Subcutaneous abdominal adipose tissue (tissue), 5 donors: ENCODE results near the gene NEB.

ENCODE experiments used
- H3K27ac ChIP-seq: one replicate; pipeline ENCODE4 v1.7.0; 2013; ENCODE audit warnings: low read depth, mild to moderate bottlenecking, inconsistent platforms, low read length, moderate library complexity
- H3K27me3 ChIP-seq, 5 donors: one replicate each; pipeline ENCODE4 v1.7.0; 2013; ENCODE audit warnings: low read length in 5 of 5, inconsistent platforms in 1 of 5; ENCODE audit not compliant: control insufficient read depth in 5 of 5, insufficient read depth in 4 of 5
- H3K36me3 ChIP-seq, 5 donors: one replicate each; pipeline ENCODE4 v1.7.0; 2013; ENCODE audit warnings: low read length in 5 of 5; ENCODE audit not compliant: control insufficient read depth in 5 of 5, insufficient read depth in 5 of 5
- H3K4me1 ChIP-seq, 5 donors: one replicate each; pipeline ENCODE4 v1.7.0; 2013; ENCODE audit warnings: low read length in 5 of 5, mild to moderate bottlenecking in 3 of 5, moderate library complexity in 1 of 5; ENCODE audit not compliant: control insufficient read depth in 5 of 5, insufficient read depth in 5 of 5
- H3K4me3 ChIP-seq, 5 donors: one replicate each; pipeline ENCODE4 v1.7.0; 2013; ENCODE audit warnings: low read length in 5 of 5, low read depth in 1 of 5
- H3K9ac ChIP-seq, 5 donors: one replicate each; pipeline ENCODE4 v1.7.0; 2013; ENCODE audit warnings: low read length in 5 of 5, mild to moderate bottlenecking in 4 of 5, moderate library complexity in 3 of 5
- H3K9me3 ChIP-seq, 5 donors: one replicate each; pipeline ENCODE4 v1.7.0; 2013; ENCODE audit warnings: low read length in 5 of 5; ENCODE audit not compliant: control insufficient read depth in 5 of 5
- donor health status: healthy.
- donor health status: healthy.
- donor health status: healthy.
- donor health status: healthy.
- donor health status: healthy.

The NEB gene

DNA sequence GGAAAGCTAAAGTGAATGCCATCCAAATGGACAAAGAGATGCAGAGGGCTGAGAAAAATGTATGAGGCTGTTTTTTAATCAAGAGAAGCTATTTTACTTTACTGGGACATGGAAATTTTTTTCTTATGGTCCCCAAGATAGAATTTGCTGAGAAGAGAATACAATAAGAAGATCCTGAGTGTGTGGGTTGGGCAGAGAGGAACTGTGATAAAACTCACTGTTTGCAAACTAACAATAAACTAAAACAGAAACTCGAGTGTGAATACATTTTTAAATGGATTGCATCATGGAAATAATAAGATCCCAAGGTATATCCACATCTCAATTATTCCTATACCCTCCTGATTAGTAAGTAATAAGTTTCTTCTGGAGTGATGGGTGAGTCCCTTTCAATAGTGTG is 4.4 kb downstream of the NEB start:
- Histone ChIP-seq H3K27me3 (no peaks in the 10 kb centered on the region), H3K4me3 (no peak overlapping the region), H3K9ac (no peak overlapping the region), H3K36me3 (no peaks in the 10 kb centered on the region), H3K4me1 (no peaks in the 10 kb centered on the region), H3K9me3 (no peaks in the 10 kb centered on the region), H3K27ac (no peak overlapping the region)

DNA sequence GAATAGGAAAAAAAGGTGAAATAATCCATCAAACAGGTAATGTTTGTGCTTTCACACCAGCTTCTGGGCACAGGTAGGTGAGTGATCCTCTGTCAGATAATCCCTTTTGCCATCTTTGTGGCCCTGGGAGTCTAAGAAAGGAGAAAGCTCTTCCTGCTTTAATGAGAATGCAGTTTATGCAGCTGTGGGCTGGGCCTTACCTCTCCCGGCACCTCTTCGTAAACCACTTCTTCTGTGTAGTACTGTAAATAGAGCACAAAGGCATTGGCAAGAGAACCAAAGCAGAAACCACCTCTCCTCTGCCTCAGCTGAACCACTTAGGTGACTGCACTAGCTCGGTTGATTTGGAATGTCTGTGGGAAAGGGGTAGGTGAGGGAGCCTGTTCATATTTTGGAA is 4.9 kb downstream of the NEB start:
- H3K27ac ChIP-seq = no peak overlapping the region
- no peaks in the 10 kb centered on the region for H3K9me3 ChIP-seq
- H3K36me3 ChIP-seq = no peaks in the 10 kb centered on the region
- no peaks in the 10 kb centered on the region for H3K27me3 ChIP-seq
- no peak overlapping the region for H3K4me3 ChIP-seq
- H3K9ac ChIP-seq = no peak overlapping the region
- no peaks in the 10 kb centered on the region for H3K4me1 ChIP-seq

DNA sequence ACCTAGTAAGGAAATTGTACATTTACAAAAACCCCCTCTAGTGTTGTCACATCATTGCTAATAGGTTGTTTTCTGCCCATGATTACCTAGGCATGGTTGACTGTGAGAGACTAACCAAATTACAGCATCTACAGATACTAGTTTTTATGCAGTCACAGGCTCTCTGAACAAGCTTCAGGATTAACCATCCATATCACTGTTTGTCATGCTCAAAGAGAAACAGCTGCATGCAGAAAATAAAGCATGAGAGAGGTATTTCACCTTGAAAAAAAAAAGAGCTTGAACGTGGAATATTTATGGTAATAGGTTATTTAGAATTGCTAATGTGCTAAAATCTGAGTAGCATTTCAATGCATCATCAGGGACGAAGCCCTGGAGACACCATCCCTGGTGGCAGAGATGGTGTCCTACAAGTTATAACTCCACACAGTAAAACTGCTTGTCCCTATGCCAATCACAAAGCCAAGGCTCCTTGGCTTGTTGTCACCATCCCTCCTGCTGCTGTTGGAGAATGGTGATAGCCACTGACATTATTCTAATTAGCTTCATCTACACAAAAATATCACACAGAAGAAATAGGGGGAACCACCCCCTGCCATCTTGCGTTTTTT is 5.4 kb downstream of the NEB start:
- no peaks in the 10 kb centered on the region for H3K36me3 ChIP-seq
- no peaks in the 10 kb centered on the region for H3K9me3 ChIP-seq
- no peak overlapping the region for H3K9ac ChIP-seq
- H3K4me3 ChIP-seq = no peak overlapping the region
- H3K27ac ChIP-seq = no peak overlapping the region
- H3K27me3 ChIP-seq = no peaks in the 10 kb centered on the region
- H3K4me1 ChIP-seq = no peaks in the 10 kb centered on the region

DNA sequence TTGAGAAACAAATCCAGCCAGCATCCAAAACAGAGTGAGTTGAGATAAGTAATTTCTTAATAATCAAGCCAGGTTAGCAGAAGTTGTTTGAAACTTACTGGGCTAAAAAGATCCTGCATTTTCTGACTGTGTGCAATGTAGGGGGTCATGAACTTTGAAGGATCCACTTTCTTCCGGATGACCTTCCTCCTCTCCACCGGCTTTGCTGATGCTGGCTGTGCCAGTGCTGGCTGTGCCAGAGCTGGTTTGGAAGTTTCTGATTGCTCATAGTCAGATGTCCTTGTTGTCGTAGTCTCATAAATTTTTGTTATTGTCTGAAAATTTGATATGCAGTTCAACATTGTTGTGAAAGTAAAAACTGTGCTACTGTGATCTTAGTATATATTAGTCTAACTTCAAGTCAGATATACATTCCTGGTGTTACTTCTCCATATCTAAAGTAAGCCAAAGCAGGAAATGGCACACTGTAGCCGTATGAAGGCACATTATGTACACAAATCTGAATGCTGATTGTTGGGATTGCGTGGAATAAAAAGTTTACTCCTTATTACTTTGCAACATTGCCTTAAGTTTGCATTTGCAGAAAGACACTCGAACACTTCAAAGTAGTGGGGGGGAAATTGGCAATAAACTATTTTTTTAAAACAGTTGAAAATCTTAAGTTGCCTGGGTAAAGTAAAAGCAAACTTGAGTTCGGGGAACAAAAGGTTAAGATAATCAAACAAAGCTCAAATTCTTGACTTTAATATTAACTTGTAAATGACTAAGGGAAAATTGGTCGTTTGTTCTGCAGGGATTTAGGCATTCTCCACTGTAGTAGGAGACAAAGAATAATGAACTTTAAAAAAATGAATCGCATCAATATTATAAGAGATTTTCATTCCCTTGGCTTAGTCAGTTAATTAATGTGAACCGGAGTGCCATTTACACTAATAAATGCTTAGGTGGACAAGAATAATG is 6.4 kb downstream of the NEB start:
- H3K9me3 ChIP-seq = no peaks in the 10 kb centered on the region
- H3K4me1 ChIP-seq = no peaks in the 10 kb centered on the region
- no peaks in the 10 kb centered on the region for H3K27me3 ChIP-seq
- no peaks in the 10 kb centered on the region for H3K36me3 ChIP-seq
- H3K27ac ChIP-seq = no peak overlapping the region
- no peak overlapping the region for H3K4me3 ChIP-seq
- no peak overlapping the region for H3K9ac ChIP-seq

DNA sequence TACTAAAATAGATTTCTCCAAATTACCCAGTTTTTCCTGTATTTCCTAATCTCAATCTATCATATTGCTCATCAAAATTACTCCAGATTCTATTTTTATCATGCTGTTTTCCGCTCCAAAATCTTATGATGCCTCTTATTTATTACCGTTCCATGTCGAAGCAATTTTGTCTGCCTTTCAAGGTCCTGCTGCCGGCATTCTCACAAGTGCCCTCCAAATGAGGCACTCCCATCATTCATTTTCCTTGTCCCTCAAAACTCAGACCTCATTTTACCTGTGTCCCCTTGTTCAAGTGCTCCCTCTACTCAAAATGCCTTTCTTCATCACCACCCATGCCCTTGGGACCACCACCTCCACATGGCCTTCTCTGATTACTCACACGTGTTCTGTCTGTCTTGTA is 13.1 kb downstream of the NEB start:
- Histone ChIP-seq H3K9me3 (no peaks in the 10 kb centered on the region), H3K36me3 (no peaks in the 10 kb centered on the region), H3K27ac (no peak overlapping the region), H3K9ac (no peak overlapping the region), H3K4me3 (no peak overlapping the region), H3K4me1 (no peaks in the 10 kb centered on the region), H3K27me3 (no peaks in the 10 kb centered on the region)

DNA sequence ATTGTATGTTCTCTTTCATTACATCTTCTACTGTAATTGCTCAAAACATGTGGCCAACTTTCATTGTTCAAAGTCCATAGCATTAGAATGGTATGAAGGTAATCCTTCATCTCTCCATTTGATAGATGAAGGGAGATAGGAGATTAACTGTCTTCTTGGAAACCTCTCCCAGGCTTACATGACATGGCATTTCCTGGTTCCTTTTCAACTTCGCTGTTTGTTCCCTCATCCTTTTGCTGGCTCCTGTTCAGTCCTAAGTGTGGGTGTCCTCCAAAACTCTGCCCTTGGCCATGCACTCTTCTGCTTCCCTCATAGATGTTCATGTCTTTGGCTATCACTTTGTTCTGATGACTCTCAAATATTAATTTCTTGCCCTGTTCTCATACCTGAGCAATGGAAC is 13.8 kb downstream of the NEB start:
- H3K4me3 ChIP-seq = no peak overlapping the region
- H3K9me3 ChIP-seq = no peaks in the 10 kb centered on the region
- H3K27ac ChIP-seq = no peak overlapping the region
- no peaks in the 10 kb centered on the region for H3K4me1 ChIP-seq
- no peak overlapping the region for H3K9ac ChIP-seq
- no peaks in the 10 kb centered on the region for H3K27me3 ChIP-seq
- H3K36me3 ChIP-seq = no peaks in the 10 kb centered on the region

DNA sequence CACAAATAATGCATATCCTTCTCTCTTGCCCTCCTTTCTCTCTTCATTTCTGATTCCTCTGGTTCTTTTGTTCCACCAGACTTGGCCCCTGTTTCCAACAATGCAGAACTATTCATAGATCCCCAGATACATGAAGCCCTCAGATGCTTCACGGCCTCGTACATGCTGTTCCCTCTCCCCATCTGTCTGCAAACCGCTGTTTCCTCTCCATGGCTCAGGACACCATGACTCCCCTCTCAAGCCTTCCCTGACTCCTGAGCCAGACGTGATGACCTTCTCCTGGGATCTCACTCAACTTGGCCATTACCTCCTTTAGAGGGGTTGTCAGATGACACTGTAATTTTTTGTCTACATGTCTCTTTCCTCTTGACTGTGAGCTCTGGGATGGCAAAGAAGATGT is 15.5 kb downstream of the NEB start:
- H3K27me3 ChIP-seq = no peaks in the 10 kb centered on the region
- no peak overlapping the region for H3K4me3 ChIP-seq
- no peaks in the 10 kb centered on the region for H3K36me3 ChIP-seq
- H3K9me3 ChIP-seq = no peaks in the 10 kb centered on the region
- H3K4me1 ChIP-seq = no peaks in the 10 kb centered on the region
- H3K27ac ChIP-seq = no peak overlapping the region
- H3K9ac ChIP-seq = no peak overlapping the region

DNA sequence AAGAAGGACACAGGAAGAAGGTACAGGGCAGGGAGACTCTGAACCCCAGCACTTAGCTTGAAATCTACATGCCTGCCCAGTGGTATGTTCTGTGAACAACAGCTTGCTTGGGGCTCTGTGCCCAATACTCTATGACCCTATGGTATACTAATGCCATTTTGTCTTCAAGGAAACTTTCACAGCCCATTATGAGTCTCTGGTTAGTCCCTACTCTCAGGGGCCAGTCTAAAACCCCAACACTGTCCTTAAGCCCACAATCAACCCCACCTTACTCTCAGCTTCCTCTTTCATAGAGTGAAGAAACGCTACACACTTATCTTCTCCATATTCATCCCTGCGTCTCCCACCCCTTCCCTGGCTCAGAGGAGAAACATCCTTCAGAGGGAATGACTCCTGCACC is 16.0 kb downstream of the NEB start:
- Histone ChIP-seq H3K4me1 (no peaks in the 10 kb centered on the region), H3K4me3 (no peak overlapping the region), H3K27ac (no peak overlapping the region), H3K36me3 (no peaks in the 10 kb centered on the region), H3K9me3 (no peaks in the 10 kb centered on the region), H3K27me3 (no peaks in the 10 kb centered on the region), H3K9ac (no peak overlapping the region)

DNA sequence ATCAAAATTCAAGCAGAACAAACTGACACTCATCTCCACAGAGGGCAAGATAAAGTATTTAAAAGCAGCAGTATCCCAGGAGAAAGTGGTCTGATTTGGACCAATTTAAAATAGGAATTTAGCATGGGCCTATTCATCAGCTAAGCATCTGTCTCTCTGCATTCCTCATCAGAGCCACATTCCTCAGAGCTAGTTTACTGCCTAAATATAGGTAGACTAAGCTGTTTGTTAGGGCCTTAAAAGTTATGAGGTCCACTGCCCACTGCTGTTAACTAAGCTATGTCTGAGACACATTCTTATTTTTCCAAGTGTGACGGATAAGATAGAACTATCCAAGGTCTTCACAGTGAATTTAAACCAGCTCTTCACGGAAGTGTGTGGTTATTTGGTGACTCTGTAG is 17.6 kb downstream of the NEB start:
- H3K27ac ChIP-seq = no peak overlapping the region
- H3K4me1 ChIP-seq = no peaks in the 10 kb centered on the region
- no peaks in the 10 kb centered on the region for H3K27me3 ChIP-seq
- no peaks in the 10 kb centered on the region for H3K9me3 ChIP-seq
- no peaks in the 10 kb centered on the region for H3K36me3 ChIP-seq
- H3K4me3 ChIP-seq = no peak overlapping the region
- H3K9ac ChIP-seq = no peak overlapping the region

DNA sequence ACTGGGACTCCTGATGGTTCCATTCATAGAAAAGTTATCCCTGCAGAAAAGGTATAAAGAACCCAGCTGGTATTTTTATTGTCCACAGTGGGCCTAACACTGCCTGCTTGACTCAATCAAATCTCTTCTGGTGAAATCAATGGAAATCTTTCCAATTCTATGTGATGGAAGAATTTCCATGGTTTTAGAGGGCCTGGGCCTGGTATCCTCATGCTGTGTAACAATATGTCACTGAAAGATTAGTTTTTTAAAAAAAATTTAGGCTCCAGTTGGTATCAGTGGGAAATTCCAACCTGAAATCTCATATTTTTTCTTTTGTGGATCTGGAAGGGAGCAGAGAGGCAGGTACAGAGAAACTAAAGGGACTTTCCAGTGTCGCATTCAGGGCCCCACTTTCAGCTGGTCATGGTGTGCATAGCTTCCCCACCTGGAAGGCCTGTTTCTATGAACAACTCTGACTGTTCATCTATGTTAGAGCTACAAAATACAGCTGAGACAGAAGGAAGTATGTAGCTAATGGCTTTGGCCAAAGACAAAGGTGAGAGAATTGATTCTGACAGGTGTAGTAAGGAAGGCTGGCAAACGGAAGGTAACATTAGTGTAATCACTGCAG is 20.9 kb downstream of the NEB start:
- Histone ChIP-seq H3K4me1 (no peaks in the 10 kb centered on the region), H3K27ac (no peak overlapping the region), H3K9me3 (no peaks in the 10 kb centered on the region), H3K4me3 (no peak overlapping the region), H3K36me3 (no peaks in the 10 kb centered on the region), H3K27me3 (no peaks in the 10 kb centered on the region), H3K9ac (no peak overlapping the region)
